Measurements from ENCODE around the gene DEPDC1. TPM values are rescaled to one million over a fixed set of nuclear protein-coding genes. Genes with fewer than 3 reads are reported as not detected.

The DEPDC1 gene
- polyA plus RNA-seq, 4 donors, result 14.3 to 18.3 (median 15.4) TPM

Other genes starting within 250 kb of the DEPDC1 start
- gene RPE65, start 47.1 kb downstream of the DEPDC1 start, polyA plus RNA-seq (ENCODE audit: insufficient read length in 4 of 4), result under 1 TPM in 3 of 4 donors, not detected in 1; 0.08 to 0.19 (median 0.11) TPM